Activated T-cell treated with anti-CD3 and anti-CD28 coated beads, Interleukin-2, amount 50 U/mL, for 4 hours (primary cell): ENCODE results near the gene NOP53. TPM values are rescaled to one million over a fixed set of nuclear protein-coding genes. Genes with fewer than 3 reads are reported as not detected.
"Not testable (repeated sequence)": the region's sequence is repeated elsewhere in the genome, so short reads cannot be mapped to it uniquely, and the experiment has no call there.

Source experiments
- ATAC-seq, 2 donors: fragments of 200-7000 bp; cut with Tn5 transposase; one replicate each; pipeline ENCODE4 v1.10.0; 2021
- DNase-seq: peaks from one replicate; pipeline ENCODE4 v3.0.0-alpha.2; 2020
- H3K27me3 Mint-ChIP-seq: one replicate; pipeline ENCODE4 v1.8.0; 2021; ENCODE audit warnings: low read depth, mixed read lengths
- H3K36me3 Mint-ChIP-seq: one replicate; pipeline ENCODE4 v1.8.0; 2022; ENCODE audit warnings: mixed read lengths; ENCODE audit not compliant: insufficient read depth
- H3K4me1 Mint-ChIP-seq: one replicate; pipeline ENCODE4 v1.8.0; 2021; ENCODE audit warnings: low read depth, mixed read lengths
- H3K4me3 Mint-ChIP-seq: one replicate; pipeline ENCODE4 v1.8.0; 2021; ENCODE audit warnings: mild to moderate bottlenecking, moderate library complexity, mixed read lengths
- H3K9me3 Mint-ChIP-seq: one replicate; pipeline ENCODE4 v1.8.0; 2021; ENCODE audit warnings: mixed read lengths
- total RNA-seq, 3 donors: library from RNA; stranded (reverse); gene quantifications; one replicate each; pipeline ENCODE4 v1.2.1, GENCODE V29; 2021

The NOP53 gene
- total RNA-seq, 3 donors from 2014 or later, result 260 to 295 (median 277) TPM

DNA sequence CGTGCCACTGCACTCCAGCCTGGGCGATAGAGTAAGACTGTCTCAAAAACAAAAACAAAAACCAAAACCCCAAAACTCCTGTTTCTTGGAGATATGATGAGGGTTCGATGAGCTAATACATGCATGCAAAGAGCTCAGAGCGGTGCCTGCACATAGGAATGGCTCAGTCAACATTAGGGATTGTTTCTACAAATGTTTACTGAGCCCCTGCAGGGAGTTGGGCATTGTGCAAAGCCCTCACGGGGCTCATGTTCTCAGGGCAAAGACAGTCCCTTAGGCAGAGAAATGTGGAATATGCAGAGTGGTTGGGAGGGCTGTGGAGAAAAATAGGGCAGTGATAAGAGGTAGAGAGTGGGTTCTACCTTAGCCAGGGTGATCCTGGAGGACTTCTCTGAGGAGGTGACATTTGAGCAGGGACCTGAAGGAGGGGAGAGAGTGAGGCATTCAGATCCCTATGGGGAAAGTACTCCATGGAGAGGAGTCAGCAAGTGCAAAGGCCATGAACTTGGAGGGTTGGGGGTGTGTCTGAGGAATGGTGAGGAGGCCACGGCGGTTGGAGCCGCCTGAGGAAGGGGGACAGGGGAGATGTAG, 33.6 kb upstream of the NOP53 start:
- DNase-seq (no peak), ATAC-seq (no peak)
- Mint-ChIP-seq H3K9me3 (peaks cover 5% of the 10 kb centered on the region), H3K27me3 (peaks cover 46% of the 10 kb centered on the region), H3K36me3 (no peaks in the 10 kb centered on the region), H3K4me1 (peaks cover 2% of the 10 kb centered on the region), H3K4me3 (no peak overlapping the region)

DNA sequence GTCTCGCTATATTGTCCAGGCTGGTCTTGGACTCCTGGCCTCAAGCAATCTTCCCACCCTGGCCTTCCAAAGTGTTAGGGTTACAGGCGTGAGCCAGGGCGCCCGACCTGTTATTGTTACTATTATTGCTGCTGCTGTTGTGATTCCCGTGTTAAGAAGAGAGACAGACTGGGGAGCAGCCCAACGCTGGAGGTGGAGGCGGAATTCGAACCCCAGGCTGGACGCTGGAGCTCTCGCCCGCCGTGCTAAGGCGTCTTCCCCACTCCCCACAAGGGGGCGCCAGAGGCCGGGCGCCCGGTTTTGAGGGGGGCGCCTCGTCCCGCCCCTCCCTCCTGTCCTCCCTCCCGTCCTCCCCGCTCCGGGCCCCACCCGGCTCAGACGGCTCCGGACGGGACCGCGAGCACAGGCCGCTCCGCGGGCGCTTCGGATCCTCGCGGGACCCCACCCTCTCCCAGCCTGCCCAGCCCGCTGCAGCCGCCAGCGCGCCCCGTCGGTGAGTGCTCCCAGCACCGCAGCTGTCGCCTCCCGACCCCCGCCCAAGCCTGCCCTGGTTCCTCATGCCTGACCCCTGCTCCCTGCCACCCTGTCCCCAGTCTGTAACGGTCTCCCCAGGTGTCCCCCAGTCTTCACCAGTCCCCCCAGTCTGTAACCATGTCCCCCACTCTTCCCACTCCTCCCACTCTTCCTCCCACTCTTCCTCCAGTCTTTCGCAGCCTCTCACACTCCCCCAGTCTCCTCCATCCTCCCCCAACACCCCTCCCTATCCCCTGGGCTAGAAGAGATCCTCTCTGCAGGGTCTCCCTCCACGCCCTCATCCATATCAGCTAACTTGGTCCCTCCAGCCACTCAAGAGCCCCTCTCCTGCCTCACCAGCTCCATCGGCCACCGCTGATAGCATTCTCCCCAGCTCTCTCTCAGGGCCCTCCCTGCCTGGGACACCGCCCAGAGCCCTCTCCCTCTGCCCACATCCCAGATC, 32.0 kb upstream of the NOP53 start, which contains the start of gene EHD2:
Gene EHD2 (plus strand): TSS at position 377 of the 976 bp plus-strand sequence. CDS start 3,191 bp downstream, outside the sequence.
- H3K9me3 Mint-ChIP-seq, result peaks cover 5% of the 10 kb centered on the region
- H3K27me3 Mint-ChIP-seq, result peaks cover 43% of the 10 kb centered on the region
- no peaks in the 10 kb centered on the region for H3K36me3 Mint-ChIP-seq
- no peak within 1 kb of the TSS for H3K4me3 Mint-ChIP-seq
- peak; percentile 32 for DNase-seq
- H3K4me1 Mint-ChIP-seq, result peaks cover 2% of the 10 kb centered on the region
- ATAC-seq, result peak; percentile 82 to 83

DNA sequence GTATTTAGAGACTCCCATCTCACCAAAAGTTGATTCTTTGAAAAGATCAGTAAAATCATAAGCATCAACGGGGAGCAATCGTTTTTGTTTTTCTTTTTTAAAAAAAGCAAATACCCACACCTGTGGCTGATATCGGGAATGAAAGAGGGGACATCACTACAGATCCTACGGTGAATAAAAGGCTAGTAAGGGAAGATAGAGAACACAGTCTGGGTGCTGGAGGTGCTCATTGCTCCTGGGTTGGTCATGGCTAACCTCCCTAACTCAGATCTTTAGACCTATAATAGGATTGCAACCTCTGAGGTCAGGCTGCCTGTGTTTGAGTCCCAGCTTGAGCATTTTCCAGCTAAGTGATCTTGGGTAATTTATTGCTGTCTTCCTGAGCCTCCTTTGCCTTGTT, 31.0 kb upstream of the NOP53 start:
- H3K27me3 Mint-ChIP-seq, result peaks cover 43% of the 10 kb centered on the region
- H3K4me3 Mint-ChIP-seq, result no peak overlapping the region

DNA sequence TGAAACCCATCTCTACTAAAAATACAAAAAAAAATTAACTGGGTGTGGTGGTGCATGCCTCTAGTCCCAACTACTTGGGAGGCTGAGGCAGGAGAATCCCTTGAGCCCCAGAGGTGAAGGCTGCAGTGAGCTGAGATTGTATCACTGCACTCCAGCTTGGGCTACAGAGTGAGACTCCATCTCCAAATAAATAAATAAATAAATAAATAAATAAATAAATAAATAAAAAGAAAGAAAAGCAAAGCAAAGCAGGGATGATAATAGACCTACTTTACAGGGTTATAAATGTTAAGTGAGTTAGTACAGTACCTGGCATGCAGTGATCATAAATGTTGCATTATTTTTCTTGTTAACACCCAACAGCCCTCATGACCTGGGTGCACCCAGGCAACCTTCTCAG, 30.5 kb upstream of the NOP53 start:
- peaks cover 43% of the 10 kb centered on the region for H3K27me3 Mint-ChIP-seq
- not testable (repeated sequence) for H3K4me1 Mint-ChIP-seq, ATAC-seq, H3K4me3 Mint-ChIP-seq, H3K36me3 Mint-ChIP-seq, H3K9me3 Mint-ChIP-seq, DNase-seq

More for the DNA sequence above, 31.0 kb upstream of the NOP53 start:
- DNase-seq (no peak), ATAC-seq (no peak)
- H3K4me1 Mint-ChIP-seq, result peaks cover 2% of the 10 kb centered on the region
- peaks cover 5% of the 10 kb centered on the region for H3K9me3 Mint-ChIP-seq
- no peaks in the 10 kb centered on the region for H3K36me3 Mint-ChIP-seq

DNA sequence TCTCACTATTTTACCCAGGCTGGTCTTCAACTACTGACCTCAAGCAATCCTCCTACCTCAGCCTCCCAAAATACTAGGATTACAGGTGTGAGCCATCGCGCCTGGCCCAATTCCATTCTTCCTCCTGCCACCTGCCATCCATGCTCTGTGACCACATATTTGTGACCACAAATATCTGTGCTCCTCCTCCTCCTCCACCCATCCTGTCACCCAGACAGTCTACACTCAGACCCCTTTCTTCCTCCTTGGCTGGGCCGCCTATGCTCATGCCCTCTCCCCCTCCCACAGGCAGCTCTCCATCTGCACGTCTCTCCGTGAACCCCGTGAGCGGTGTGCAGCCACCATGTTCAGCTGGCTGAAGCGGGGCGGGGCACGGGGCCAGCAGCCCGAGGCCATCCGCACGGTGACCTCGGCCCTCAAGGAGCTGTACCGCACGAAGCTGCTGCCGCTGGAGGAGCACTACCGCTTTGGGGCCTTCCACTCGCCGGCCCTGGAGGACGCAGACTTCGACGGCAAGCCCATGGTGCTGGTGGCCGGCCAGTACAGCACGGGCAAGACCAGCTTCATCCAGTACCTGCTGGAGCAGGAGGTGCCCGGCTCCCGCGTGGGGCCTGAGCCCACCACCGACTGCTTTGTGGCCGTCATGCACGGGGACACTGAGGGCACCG, 28.9 kb upstream of the NOP53 start:
- Mint-ChIP-seq H3K4me1 (peaks cover 2% of the 10 kb centered on the region), H3K36me3 (no peaks in the 10 kb centered on the region), H3K4me3 (no peak overlapping the region), H3K9me3 (peaks cover 5% of the 10 kb centered on the region), H3K27me3 (peaks cover 42% of the 10 kb centered on the region)
- DNase-seq (no peak), ATAC-seq (no peak)

DNA sequence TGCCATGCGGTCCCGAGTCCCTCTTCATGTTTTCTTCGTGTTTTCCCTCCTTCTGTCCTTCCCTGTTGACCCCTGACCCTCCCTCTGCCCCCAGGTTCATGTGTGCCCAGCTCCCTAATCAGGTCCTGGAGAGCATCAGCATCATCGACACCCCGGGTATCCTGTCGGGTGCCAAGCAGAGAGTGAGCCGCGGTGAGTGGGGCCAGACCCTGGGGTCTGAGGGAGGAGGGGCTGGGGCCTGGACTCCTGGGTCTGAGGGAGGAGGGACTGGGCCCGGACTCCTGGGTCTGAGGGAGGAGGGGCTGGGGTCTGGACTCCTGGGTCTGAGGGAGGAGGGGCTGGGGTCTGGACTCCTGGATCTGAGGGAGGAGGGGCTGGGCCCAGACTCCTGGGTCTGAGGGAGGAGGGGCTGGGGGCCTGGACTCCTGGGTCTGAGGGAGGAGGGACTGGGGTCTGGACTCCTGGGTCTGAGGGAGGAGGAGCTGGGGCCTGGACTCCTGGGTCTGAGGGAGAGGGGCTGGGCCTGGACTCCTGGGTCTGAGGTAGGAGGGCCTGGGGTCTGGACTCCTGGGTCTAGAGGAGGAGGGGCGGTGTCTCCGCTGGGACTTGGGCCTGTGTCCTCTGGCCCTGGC, 26.8 kb upstream of the NOP53 start:
- not testable (repeated sequence) for H3K4me3 Mint-ChIP-seq, ATAC-seq, DNase-seq, H3K9me3 Mint-ChIP-seq, H3K4me1 Mint-ChIP-seq, H3K36me3 Mint-ChIP-seq
- peaks cover 35% of the 10 kb centered on the region for H3K27me3 Mint-ChIP-seq

DNA sequence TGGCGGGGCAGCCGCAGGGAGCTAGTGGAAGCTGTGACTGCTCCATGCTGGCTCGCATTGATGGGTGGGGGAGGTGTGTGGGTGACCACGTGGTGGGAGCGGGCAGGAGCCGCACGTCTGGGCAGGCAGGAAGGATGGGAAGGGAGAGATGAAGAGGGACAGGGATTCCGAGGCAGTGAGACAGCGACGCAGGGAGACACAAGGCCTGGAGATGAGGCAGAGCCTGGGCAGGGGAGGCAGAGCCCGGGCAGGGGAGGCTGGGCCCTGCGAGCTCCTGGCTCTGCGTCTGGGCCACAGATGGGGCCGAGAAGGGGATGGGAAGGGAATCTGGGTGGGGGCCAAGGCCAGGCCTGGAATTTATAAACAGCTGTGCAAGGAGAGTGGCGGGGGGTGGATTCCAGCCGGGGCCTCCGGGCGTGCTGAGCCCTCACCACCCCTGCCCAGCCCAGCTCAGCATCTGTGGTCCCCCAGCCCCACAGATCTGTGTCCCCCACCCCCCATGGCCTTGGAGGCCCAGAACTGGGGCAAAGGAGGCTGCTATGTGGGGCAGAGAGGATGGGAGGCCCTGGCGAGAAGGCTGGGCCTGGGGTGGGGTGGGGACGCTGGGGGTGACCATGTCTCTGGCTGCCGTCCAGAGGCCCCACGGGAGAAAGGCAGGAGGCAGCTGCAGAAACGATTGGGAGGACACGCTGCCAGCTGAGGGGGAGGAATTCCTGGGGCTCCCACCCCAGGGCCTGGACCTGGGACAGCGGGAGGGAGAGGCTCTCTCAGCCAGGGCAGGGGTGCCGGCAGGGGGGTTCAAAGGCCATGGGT, 26.1 kb upstream of the NOP53 start:
- DNase-seq, result no peak
- Mint-ChIP-seq H3K9me3 (peaks cover under 1% of the 10 kb centered on the region), H3K36me3 (no peaks in the 10 kb centered on the region), H3K4me1 (no peaks in the 10 kb centered on the region), H3K4me3 (no peak overlapping the region), H3K27me3 (peaks cover 31% of the 10 kb centered on the region)
- ATAC-seq, result no peak

DNA sequence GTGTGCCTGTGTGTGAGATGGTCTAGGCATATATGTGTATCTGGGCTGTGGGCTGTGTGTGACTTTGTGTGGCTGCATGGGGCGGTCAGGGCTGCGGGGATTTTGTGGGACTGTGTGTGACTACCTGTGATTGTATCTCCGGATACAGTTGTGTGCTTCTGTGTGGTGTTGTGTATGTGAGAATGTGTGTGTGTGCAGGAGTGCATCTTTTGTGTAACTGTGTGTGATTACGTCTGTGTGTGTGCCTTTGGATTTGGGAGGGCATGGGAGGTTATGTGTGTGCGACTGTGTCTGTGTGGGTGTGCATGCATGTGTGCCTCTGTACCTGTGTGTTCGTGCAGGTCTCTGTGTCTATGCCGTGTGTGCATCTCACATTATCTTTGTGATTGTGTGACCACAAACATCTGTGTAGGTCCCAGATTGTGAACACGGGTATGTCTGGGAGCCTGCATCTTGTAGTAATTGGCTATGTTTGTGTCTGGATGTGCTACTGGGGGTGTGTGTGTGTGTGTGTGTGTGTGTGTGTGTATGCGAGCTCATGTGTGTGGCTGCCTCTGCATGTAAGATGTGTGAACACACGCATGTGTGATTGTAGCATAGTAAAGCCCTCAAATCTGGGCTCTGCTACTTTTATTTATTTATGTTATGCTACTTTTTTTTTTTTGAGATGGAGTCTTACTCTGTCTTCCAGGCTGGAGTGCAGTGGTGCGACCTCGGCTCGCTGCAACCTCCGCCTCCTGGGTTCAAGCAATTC, 24.5 kb upstream of the NOP53 start:
- DNase-seq, result no peak
- ATAC-seq, result no peak
- Mint-ChIP-seq H3K4me3 (no peak overlapping the region), H3K4me1 (no peaks in the 10 kb centered on the region), H3K9me3 (no peaks in the 10 kb centered on the region), H3K27me3 (peaks cover 22% of the 10 kb centered on the region), H3K36me3 (no peaks in the 10 kb centered on the region)

DNA sequence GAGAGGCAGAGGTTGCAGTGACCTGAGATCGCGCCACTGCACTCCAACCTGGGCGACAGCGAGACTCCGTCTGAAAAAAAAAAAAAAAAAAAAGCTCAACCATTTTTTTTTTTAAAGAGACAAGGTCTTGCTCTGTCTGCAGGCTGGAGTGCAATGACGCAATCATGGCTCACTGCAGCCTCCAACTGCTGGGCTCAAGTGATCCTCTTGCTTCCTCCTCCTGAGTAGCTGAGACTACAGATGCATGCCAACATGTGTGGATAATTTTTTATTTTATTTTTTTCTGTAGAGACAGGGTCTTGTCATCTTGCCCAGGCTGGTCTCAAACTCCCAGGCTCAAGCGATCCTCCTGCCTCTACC, 21.8 kb upstream of the NOP53 start:
- Mint-ChIP-seq H3K4me1 (no peaks in the 10 kb centered on the region), H3K9me3 (no peaks in the 10 kb centered on the region), H3K4me3 (no peak overlapping the region), H3K36me3 (no peaks in the 10 kb centered on the region), H3K27me3 (peaks cover 18% of the 10 kb centered on the region)
- peak; percentile 36 to 51 for ATAC-seq
- no peak for DNase-seq

DNA sequence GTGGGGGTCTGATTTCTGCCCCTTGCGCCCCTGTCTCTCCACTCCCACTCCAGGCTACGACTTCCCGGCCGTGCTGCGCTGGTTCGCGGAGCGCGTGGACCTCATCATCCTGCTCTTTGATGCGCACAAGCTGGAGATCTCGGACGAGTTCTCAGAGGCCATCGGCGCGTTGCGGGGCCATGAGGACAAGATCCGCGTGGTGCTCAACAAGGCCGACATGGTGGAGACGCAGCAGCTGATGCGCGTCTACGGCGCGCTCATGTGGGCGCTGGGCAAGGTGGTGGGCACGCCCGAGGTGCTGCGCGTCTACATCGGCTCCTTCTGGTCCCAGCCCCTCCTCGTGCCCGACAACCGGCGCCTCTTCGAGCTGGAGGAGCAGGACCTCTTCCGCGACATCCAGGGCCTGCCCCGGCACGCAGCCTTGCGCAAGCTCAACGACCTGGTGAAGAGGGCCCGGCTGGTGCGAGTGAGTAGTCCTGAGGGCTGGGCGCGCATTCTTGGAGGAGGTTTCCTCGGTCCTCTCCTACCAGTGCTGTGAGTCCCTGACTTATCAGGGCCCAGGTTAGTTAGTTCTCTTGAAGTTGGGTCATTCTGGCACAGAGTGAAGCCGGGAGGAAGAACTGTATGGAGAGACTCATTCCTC, 19.5 kb upstream of the NOP53 start:
- H3K36me3 Mint-ChIP-seq, result no peaks in the 10 kb centered on the region
- ATAC-seq (no peak), DNase-seq (no peak)
- H3K9me3 Mint-ChIP-seq, result no peaks in the 10 kb centered on the region
- H3K4me3 Mint-ChIP-seq, result no peak overlapping the region
- peaks cover 30% of the 10 kb centered on the region for H3K27me3 Mint-ChIP-seq
- peaks cover 13% of the 10 kb centered on the region for H3K4me1 Mint-ChIP-seq

DNA sequence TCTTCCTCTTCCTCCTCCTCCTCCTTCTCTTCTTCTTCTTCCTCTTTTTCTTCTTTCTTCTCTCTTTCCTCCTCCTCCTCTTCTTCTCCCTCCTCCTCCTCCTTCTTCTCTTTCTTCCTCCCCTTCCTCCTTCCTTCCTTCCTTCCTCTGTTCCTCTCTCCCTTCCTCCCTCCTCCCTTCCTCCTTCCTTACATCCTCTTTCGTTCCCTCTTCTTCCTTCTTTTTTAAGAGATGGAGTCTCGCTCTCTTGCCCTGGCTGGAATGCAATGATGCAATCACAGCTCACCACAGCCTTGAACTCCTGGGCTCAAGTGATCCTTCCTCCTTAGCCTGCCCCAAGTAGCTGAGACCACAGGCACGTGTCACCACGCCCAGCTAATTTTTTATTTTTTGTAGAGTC, 18.9 kb upstream of the NOP53 start:
- no peak overlapping the region for H3K4me3 Mint-ChIP-seq
- no peaks in the 10 kb centered on the region for H3K36me3 Mint-ChIP-seq
- DNase-seq, result no peak
- H3K9me3 Mint-ChIP-seq, result no peaks in the 10 kb centered on the region
- no peak for ATAC-seq
- peaks cover 13% of the 10 kb centered on the region for H3K4me1 Mint-ChIP-seq
- peaks cover 32% of the 10 kb centered on the region for H3K27me3 Mint-ChIP-seq

DNA sequence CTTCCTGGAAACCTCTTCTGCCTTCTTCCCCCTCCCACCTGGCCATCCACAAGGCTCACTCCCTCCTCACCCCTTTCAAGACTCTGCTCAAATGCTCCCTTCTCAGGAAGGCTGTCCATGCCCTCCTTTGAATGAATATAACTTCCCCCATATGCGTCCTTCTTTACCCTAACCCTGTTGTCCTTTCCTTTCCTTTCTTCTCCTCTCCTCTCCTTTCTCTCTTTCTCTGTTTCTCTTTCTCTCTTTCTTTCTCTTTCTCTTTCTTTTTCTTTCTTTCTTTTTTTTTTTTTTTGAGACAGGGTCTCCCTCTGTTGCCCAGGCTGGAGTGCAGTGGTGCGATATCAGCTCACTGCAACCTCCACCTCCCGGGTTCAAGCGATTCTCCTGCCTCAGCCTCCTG, 17.1 kb upstream of the NOP53 start:
- Mint-ChIP-seq H3K27me3 (peaks cover 33% of the 10 kb centered on the region), H3K4me1 (peaks cover 13% of the 10 kb centered on the region)
- DNase-seq, H3K36me3 Mint-ChIP-seq, ATAC-seq, H3K4me3 Mint-ChIP-seq, H3K9me3 Mint-ChIP-seq: not testable (repeated sequence)

DNA sequence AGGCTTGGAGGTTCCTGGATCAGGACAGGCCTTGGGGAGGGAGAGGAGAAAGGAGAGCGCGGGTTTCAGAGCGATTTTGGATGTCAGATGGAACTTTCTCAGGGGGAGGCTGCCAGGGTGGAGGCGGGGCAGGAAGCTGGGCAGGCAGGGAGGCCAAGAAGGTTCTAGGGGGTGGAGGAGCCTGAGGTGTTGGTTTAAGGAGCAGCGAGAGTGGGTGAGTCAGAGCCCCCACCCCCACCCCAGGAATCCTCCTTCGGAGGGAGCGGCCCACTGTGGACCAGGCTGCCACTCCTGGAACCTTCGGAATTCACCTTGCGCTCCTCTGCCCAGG, 15.9 kb upstream of the NOP53 start:
- peak overlapping the region; percentile 70 for H3K4me3 Mint-ChIP-seq
- H3K27me3 Mint-ChIP-seq, result peaks cover 28% of the 10 kb centered on the region
- H3K4me1 Mint-ChIP-seq, result peaks cover 13% of the 10 kb centered on the region
- H3K36me3 Mint-ChIP-seq, result no peaks in the 10 kb centered on the region
- H3K9me3 Mint-ChIP-seq, result no peaks in the 10 kb centered on the region
- DNase-seq, result no peak
- ATAC-seq, result peak; percentile 51 to 53
